Measurements from ENCODE around the gene NTRK1. TPM values are rescaled to one million over a fixed set of nuclear protein-coding genes. Genes with fewer than 3 reads are reported as not detected.

The NTRK1 gene
- total RNA-seq, 1 donor = not detected

DNA sequence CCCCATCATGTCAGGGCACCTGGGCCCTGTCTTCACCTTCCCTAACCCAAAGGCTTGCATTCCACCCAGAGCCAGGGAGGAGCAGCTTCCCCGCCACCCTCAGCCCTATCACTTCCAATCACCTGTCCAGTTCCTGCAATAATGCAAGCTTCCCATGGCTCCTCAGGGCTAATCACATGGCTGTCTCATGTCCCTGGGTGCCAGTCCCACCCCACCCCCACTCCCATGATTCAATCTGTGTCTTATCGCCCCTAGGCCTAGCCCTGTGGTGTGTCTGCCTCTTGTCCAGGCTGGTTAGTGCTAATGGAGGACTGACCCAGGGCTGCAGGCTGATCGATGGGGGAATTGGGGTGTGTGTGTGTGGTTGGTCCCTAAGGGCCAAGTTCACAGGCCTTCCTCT, 21.9 kb downstream of the NTRK1 start:
- TF ChIP-seq, protein P1, sequence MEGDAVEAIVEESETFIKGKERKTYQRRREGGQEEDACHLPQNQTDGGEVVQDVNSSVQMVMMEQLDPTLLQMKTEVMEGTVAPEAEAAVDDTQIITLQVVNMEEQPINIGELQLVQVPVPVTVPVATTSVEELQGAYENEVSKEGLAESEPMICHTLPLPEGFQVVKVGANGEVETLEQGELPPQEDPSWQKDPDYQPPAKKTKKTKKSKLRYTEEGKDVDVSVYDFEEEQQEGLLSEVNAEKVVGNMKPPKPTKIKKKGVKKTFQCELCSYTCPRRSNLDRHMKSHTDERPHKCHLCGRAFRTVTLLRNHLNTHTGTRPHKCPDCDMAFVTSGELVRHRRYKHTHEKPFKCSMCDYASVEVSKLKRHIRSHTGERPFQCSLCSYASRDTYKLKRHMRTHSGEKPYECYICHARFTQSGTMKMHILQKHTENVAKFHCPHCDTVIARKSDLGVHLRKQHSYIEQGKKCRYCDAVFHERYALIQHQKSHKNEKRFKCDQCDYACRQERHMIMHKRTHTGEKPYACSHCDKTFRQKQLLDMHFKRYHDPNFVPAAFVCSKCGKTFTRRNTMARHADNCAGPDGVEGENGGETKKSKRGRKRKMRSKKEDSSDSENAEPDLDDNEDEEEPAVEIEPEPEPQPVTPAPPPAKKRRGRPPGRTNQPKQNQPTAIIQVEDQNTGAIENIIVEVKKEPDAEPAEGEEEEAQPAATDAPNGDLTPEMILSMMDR (IDR thresholded peaks at IDR 0.05; ENCODE audit: insufficient read depth, low read depth, low read length) = no peak
- no peak for DNase-seq (ENCODE audit: low read depth)
- H3K4me3 ChIP-seq (ENCODE audit: low read depth, low read length) = no peak overlapping the region

DNA sequence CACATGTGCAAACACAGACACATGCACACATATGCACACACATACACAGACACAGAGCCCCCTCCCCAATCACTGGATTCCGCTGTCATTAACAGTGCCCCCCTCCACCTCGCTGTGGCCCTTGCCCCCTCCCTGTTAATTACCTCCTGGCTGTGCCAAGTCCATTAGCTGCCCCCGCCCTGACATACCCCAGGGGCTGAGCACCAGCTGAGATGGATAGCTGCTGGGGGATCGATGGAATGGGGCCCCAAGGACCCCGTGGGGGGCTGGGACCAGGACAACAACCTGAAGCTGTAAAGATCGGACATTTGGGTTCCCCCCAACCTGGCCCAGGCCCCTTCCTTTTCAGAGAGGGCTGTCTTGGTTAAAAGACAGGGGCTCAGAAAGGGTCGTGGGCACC, 23.3 kb downstream of the NTRK1 start:
- H3K4me3 ChIP-seq (ENCODE audit: low read depth, low read length) = no peak overlapping the region
- TF ChIP-seq, protein P1 (IDR thresholded peaks at IDR 0.05; ENCODE audit: insufficient read depth, low read depth, low read length) = no peak
- no peak for DNase-seq (ENCODE audit: low read depth)

DNA sequence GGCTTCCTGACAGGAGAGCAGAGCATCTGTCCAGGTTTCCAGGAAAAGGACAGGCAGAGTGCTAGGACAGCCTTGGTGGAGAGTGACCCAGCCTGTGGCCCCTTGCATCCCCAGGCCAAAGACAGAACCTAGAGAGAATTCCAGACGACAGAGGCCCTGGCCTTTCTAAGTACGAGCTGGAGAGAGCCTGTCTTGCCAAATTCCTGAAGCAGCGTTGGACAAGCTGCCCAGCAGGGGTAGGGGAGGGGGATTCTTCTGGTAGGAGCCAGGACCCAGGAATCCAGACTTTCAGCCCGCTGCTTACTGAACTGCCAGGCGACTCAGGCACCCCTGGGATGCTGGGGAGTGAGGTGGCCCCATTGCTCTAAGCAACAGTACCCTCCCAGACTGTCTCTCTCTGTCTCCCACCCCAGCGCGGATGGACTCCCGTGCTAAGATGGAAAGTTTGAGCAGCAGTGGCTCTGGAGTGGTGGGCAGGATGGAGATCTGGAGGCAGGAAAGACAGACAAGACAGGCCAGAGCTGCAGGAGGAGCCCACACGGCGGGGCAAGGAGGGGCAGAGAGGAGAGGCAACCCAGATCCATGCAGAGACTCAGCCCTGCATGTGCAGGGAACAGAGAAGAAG, 24.0 kb downstream of the NTRK1 start:
- no peak overlapping the region for H3K4me3 ChIP-seq (ENCODE audit: low read depth, low read length)
- TF ChIP-seq, protein P1 (IDR thresholded peaks at IDR 0.05; ENCODE audit: insufficient read depth, low read depth, low read length) = no peak
- no peak for DNase-seq (ENCODE audit: low read depth)

DNA sequence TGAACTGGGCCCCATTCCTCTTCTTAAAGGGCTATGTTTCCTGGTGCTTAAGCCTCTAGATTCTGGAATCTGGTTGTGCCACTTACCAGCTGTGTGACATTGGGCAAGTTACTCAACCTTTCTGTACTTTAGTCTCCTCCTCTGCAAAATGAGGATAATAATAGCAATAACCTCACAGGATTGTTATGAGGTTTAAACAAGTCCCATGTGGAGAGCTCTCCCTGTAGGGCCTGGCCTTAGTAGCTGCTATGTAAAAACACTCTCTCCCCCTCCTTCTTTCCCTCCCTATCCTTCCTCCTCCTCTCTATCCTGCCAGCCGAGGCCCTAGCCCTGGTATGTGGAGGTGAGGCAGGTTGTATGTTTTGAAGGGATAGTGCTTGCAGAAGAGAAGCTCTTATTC, 24.6 kb downstream of the NTRK1 start:
- no peak overlapping the region for H3K4me3 ChIP-seq (ENCODE audit: low read depth, low read length)
- TF ChIP-seq, protein P1 (IDR thresholded peaks at IDR 0.05; ENCODE audit: insufficient read depth, low read depth, low read length) = no peak
- DNase-seq (ENCODE audit: low read depth) = no peak

- TF ChIP-seq, protein P1 (IDR thresholded peaks at IDR 0.05; ENCODE audit: insufficient read depth, low read depth, low read length) = no peak
- no peak for DNase-seq (ENCODE audit: low read depth)
Measured at GRCh38 chr1:156885880-156886355, 25.3 kb downstream of the NTRK1 start.

GRCh38 chr1:156886583-156887281, 26.1 kb downstream of the NTRK1 start:
- TF ChIP-seq, protein P1 (IDR thresholded peaks at IDR 0.05; ENCODE audit: insufficient read depth, low read depth, low read length) = no peak
- no peak for DNase-seq (ENCODE audit: low read depth)
- H3K4me3 ChIP-seq (ENCODE audit: low read depth, low read length) = no peak overlapping the region

More at GRCh38 chr1:156885880-156886355, 25.3 kb downstream of the NTRK1 start:
- H3K4me3 ChIP-seq (ENCODE audit: low read depth, low read length) = no peak overlapping the region
